IPS DF 4.7 (cell line): Measurements from ENCODE around the gene NCOA7.
"Not testable (repeated sequence)": the region's sequence is repeated elsewhere in the genome, so short reads cannot be mapped to it uniquely, and the experiment has no call there.

Source experiments
- DNase-seq: peaks from one replicate; pipeline ENCODE4 v3.0.0-alpha.2; 2013; ENCODE audit warnings: low spot score; ENCODE audit errors: extremely low read depth

Gene NCOA7

DNA sequence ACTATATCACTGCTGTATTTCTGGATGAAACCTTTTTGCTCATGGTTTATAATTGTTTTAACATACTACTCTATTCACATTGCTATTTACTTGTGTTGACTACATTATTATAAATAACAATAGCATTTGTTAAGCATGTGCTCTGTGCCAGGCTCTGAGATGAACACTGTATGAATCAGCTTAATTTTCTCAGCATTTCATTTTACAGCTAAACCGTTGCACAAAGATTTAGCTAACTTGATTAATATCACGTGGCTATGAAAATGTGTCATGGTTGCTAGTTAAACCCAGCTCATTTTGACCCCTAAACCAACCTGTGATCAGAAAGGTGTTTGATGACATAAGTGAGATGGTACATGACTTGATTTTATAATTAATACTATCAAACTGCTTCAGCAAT is 77.5 kb downstream of the NCOA7 start:
- no peak for DNase-seq

DNA sequence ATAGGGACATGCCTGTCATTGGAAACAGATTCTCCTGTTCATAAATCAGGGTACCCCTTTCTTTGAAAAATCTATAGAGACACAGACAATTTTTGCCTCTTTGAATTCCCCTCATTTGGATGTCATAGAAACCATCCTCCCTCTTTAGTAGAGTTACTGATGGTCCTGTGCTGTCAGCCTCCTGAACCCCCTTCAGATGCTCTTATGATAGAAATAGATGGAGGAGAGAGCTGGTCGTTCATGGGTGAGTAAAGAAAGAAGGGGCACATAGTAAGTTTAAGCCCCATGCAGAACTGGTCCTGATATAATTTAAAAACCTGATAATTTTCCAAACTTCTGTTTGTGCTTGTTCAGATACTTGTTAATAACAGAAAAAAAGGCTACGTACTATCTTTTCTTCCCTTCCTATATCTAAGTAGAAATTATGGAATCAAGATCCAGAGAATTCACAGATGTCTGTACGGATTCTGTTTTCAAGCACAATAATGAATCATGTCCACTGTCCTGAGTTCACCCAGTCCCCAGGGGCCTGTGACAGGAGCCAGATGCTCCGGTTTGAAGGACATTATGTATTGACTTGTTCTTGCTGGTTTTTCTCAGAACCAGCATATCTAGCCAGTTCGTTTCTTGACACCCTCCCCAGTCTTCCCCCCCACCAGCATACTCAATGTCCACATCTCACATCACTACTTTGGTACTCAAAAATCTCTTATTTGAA is 78.1 kb downstream of the NCOA7 start:
- no peak for DNase-seq

DNA sequence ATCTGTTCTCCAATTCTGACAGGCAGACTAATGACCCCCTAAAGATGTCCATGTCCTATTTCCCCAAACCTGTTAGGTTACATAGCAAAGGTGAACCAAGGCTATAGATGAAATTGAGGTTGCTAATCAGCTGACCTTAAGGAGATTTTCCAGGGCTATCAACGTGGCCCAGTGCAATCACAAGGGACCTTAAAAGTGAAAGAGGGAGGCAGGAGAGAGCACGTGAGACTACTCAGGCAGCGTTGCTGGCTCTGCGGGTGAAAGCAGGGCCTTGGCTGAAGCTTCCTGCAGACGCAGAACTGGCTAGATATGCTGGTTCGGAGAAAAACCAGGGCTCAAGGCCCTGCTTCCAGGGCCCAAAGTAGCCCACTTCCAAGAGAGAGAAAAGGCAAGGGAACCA is 78.7 kb downstream of the NCOA7 start:
- no peak for DNase-seq

GRCh38 chr6:125871365-125871764 is 80.6 kb downstream of the NCOA7 start:
- no peak for DNase-seq

DNA sequence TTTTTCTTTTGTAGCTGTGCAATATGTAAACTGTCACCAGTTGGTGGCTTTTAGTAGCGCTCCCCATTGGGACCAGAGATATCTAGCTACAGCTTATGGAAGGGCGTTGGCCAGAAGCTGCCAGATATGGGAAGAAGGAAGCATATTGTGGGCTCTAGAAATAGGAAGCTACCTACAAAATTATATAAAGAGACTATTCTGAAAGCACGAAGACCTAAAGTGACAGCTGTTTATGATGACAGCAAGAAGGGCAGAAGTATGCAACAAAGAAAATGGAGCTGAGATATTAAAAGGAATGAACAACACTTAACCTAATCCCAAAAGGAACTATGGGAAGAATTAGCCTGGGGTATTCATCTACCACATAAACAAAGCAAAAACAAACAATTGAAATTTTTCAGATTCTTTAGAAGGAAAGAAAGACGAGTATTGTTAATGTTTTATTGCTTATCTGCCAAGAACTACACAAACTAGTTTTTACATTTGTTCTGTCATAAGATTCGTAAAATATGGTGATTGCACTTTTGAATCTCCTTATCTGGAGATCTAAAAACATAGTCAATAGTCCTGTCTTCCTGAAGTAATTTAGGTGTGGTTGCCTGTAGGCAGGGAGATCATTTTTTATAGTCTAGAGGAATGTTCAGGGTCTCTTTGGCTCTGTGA is 81.6 kb downstream of the NCOA7 start:
- no peak for DNase-seq

DNA sequence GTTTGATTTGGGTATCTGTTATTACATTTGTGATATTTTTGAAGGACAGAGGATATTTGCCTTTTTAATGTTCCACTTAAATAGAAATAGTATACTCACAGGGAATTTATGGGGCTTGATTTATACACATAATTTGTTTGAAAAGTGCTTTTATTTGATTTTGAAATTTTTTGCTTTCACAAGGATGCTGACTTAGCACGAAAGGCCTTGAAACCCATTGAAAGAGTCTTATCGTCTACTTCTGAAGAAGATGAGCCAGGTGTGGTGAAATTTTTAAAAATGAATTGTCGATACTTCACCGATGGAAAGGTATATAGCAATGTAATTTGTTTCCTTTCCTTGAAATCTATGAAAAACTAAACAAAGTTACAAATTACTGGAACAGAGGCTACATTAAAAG is 91.5 kb downstream of the NCOA7 start:
- DNase-seq = no peak

DNA sequence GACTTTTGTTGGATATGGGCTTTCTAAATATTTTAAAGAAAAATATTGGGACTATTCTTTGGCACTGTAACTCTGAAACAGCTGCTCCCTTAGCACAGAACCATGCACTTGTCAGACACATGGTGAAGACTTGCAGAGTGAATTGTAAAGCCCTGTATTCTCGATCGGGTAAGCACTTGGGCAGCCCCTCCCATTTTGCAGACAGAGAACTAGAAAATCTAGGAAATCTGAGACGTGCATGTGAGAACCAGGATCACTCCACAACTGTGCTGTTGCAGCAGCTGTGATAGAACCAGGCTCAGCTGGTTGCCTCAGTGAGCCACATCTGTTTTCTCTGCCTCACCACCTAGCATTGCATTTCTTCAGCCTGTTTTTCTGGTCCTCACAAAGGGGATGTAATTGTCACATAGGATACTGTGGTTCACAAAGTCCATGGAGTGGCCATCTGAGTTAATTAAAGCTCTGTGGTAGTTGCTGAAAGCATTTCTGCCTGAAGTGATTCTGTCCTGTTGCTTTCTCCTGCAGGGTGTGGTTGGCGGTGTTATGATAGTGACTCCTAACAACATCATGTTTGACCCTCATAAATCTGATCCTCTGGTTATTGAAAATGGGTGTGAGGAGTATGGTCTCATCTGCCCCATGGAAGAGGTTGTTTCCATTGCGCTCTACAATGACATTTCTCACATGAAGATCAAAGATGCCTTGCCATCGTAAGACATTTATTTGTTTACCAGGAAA is 94.0 kb downstream of the NCOA7 start:
- DNase-seq = no peak

DNA sequence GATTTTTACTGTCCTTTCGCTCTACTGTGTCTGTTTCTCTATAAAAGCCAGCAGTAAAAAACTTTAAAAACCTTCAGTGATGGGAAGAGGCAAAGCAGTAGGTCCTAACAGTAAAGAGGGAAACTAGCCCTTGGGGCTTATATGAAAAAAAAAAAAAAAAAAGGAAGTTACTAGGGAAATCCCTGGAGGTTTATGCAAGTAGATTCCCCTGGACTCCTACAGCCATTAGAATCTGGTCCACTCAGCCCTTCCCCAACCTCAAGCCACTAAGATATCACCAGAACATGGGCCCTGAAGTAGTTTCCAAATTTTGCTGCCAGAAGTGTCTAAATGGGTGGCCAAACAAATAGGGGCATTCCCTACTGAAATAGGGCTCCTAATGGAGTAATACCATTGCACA is 95.3 kb downstream of the NCOA7 start:
- DNase-seq = no peak

DNA sequence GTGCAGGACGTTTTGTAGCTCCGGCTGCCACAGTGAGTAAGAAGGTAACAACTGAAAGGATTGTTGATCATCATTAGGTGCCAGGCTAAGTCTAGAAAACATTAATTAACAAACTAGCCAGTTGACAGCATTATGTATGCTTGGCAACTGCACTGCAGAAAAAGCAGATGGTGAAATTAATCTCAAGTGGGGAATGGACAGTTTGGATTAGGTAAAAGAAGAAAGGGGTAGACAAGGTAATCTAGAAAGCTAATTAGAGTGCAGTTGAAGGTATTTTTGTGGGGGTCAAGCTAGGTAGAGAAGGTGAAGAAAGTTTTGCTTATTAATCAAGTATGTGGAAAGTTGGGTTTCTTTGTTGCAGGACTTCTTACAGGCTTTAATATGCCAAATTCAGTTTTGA is 96.2 kb downstream of the NCOA7 start:
- no peak for DNase-seq

- no peak for DNase-seq
Observed at GRCh38 chr6:125887372-125887771, 96.6 kb downstream of the NCOA7 start.

DNA sequence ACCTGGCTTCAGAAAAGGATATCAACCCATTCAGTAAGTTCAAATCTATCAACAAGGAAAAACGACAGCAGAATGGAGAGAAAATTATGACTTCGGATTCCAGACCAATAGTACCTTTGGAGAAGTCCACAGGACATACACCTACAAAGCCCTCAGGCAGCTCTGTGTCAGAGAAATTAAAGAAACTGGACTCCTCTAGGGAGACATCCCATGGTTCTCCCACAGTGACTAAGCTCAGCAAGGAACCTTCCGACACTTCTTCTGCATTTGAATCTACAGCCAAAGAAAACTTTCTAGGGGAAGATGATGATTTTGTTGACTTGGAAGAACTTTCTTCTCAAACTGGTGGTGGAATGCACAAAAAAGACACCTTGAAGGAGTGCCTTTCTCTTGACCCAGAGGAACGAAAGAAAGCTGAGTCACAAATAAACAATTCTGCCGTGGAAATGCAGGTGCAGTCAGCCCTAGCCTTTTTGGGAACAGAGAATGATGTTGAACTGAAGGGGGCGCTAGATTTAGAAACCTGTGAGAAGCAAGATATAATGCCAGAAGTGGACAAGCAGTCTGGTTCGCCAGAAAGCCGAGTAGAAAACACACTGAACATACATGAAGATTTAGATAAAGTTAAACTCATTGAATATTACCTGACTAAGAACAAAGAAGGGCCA is 98.4 kb downstream of the NCOA7 start:
- no peak for DNase-seq

- DNase-seq = no peak
Observed at GRCh38 chr6:125899726-125900182, 109.0 kb downstream of the NCOA7 start.

- no peak for DNase-seq
Observed at GRCh38 chr6:125904871-125905270, 114.1 kb downstream of the NCOA7 start.

- peak; percentile 49 for DNase-seq
Observed at GRCh38 chr6:125906158-125906998, 115.6 kb downstream of the NCOA7 start.

DNA sequence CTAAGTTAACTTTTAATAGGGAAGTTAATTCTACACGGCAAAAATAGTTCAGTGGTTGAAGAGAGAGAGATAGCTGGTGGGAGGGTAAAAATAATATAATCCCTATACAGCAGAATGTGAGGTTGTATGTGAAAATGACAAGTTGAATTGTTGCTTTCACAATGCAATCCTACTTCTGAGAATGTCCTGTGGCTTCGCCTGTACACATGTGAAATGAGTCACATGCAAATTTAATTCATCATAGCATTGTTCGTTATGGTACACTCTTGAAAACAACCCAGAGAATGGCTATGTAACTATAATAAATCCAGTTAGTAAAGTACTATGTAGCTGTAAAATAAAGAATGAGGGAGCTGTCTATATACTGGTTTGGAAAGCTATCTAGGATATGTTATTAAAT is 119.8 kb downstream of the NCOA7 start:
- no peak for DNase-seq

GRCh38 chr6:125911051-125911451 is 120.3 kb downstream of the NCOA7 start:
- DNase-seq = not testable (repeated sequence)

GRCh38 chr6:125912430-125912829 is 121.7 kb downstream of the NCOA7 start:
- not testable (repeated sequence) for DNase-seq

DNA sequence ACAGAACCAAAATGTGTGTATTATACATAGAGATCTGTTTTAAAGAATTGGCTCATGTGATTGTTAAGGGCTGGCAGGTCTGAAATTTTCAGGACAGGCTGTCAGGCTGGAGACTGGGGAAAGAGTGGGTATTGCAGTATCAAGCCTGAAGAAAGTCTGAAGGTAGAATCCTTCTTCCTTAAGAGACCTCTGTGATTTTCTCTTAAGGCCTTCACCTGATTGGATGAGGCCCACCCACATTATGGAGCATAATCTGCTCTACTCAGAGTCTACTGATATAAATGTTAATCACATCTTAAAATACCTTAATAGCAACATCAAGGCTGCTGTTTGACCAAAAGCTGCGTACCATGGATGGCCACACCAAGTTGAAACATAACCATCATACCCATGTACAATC is 122.4 kb downstream of the NCOA7 start:
- DNase-seq = no peak

DNA sequence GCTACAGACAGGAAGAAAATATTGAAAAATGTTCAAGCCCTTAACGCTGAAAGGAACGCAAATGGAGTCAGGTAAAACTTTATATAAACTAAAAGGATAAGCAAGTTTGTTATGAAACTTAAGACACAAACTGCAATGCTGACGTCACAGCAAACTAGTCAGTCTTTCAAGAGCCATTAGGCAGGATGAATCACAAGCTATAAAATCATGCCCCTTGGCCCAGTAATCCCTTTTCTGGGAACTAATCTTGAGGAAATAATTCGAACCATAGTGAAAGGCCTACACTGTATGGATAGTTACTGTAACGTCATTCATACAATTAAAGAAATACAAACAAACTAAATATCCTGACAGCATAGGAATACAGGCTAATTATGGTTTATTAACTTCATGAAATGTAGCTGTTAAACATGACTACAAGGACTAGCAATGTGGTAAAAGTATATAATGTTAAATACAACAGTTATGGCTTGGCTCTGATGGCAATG is 123.1 kb downstream of the NCOA7 start:
- DNase-seq = no peak

GRCh38 chr6:125918230-125918629 is 127.5 kb downstream of the NCOA7 start:
- no peak for DNase-seq
